Panc1 (cell line): ENCODE results near the gene MMP15. TPM values are rescaled to one million over a fixed set of nuclear protein-coding genes. Genes with fewer than 3 reads are reported as not detected.

Experiments used
- ATAC-seq: fragments of 200-7000 bp; cut with Tn5 transposase; 2 replicates; pipeline ENCODE4 v1.9.1; 2020; ENCODE audit warnings: mild to moderate bottlenecking, moderate library complexity
- BruUV-seq: library from RNA; stranded (reverse); fragments of 400-500 nt; replicated peaks from 2 replicates; lab custom pipeline; 2021; lab: Mats Ljungman, UMichigan
- CTCF ChIA-PET: fragments of 300-600 bp; sonication (Branson Sonifier 250); formaldehyde crosslinking; loops from one replicate; lab custom pipeline; 2022; ENCODE audit warnings: antibody characterized with exemption; lab: Charles Lee
- POLR2A ChIA-PET: fragments of 300-600 bp; sonication (Branson Sonifier 250); formaldehyde crosslinking; loops from one replicate; lab custom pipeline; 2022; ENCODE audit warnings: antibody characterized with exemption; lab: Charles Lee
- DNase-seq: peaks from one replicate; pipeline ENCODE4 v3.0.0-alpha.2; 2010; ENCODE audit warnings: low read depth, low spot score
- H3K27ac ChIP-seq: 2 replicates; pipeline ENCODE4 v1.5.1; 2011; ENCODE audit warnings: mild to moderate bottlenecking, low read length, inconsistent platforms
- H3K27me3 ChIP-seq: fragments of 200-500 bp; sonication (Bioruptor generic); 2 replicates; pipeline ENCODE4 v1.6.0; 2014; ENCODE audit warnings: low read length, inconsistent platforms; ENCODE audit not compliant: control insufficient read depth, insufficient read depth
- H3K36me3 ChIP-seq: fragments of 200-500 bp; sonication (Bioruptor generic); 2 replicates; pipeline ENCODE4 v1.5.1; 2014; ENCODE audit warnings: inconsistent platforms, mild to moderate bottlenecking, low read length, moderate library complexity; ENCODE audit not compliant: control insufficient read depth, insufficient read depth
- H3K4me1 ChIP-seq: 2 replicates; pipeline ENCODE4 v1.5.1; 2011; ENCODE audit warnings: inconsistent platforms, mild to moderate bottlenecking, low read length, moderate library complexity; ENCODE audit not compliant: control insufficient read depth, insufficient read depth
- H3K4me3 ChIP-seq, 2 experiments: 2 replicates each; pipeline ENCODE4 v1.5.1; 2011 to 2012; ENCODE audit warnings: low read depth in 2 of 2, low read length in 2 of 2, mild to moderate bottlenecking in 2 of 2, inconsistent platforms in 1 of 2, moderate library complexity in 1 of 2
- H3K9me3 ChIP-seq: fragments of 200-500 bp; sonication (Bioruptor generic); 2 replicates; pipeline ENCODE4 v1.5.1; 2014; ENCODE audit warnings: low read depth, mild to moderate bottlenecking, inconsistent platforms, low read length, moderate library complexity; ENCODE audit not compliant: control insufficient read depth, insufficient read depth
- CTCF ChIP-seq: fragments of 450-650 bp; IDR thresholded peaks from 2 replicates; pipeline ENCODE4 v1.5.1; 2017; ENCODE audit warnings: mild to moderate bottlenecking
- POLR2AphosphoS5 ChIP-seq: IDR thresholded peaks from 2 replicates; pipeline ENCODE4 v1.6.1; 2012; ENCODE audit warnings: mild to moderate bottlenecking, low read depth, low read length, moderate library complexity
- REST ChIP-seq, 2 experiments: IDR thresholded peaks; 2 replicates each; pipeline ENCODE4 v1.6.1; 2011 to 2012; ENCODE audit warnings: low read depth in 2 of 2, control low read depth in 1 of 2, low read length in 1 of 2, mild to moderate bottlenecking in 1 of 2, moderate library complexity in 1 of 2; ENCODE audit not compliant: insufficient read depth in 1 of 2
- SIN3A ChIP-seq: IDR thresholded peaks from 2 replicates; pipeline ENCODE4 v1.6.1; 2012; ENCODE audit warnings: low read depth, mild to moderate bottlenecking, low read length, moderate library complexity, borderline replicate concordance; ENCODE audit not compliant: insufficient read depth
- TCF7L2 ChIP-seq: IDR thresholded peaks from 2 replicates; pipeline ENCODE4 v1.6.1; 2011; ENCODE audit warnings: mild to moderate bottlenecking, low read depth, low read length, inconsistent platforms
- in situ Hi-C: cut with HindIII; loops from 2 replicates; pipeline ENCODE4 v1.10.0; 2016; ENCODE audit warnings: low sequenced_read_pairs, low pct_unique_long_range_greater_than_20kb
- intact Hi-C: fragments of 100-400 bp; cut with micrococcal nuclease; formaldehyde crosslinking; loops from one replicate; pipeline ENCODE4 v1.10.0; 2022; ENCODE audit not compliant: unreplicated experiment
- total RNA-seq: library from RNA; stranded (reverse); gene quantifications from one replicate; pipeline ENCODE4 v1.2.1, GENCODE V29; 2021; ENCODE audit not compliant: unreplicated experiment

The MMP15 gene
- total RNA-seq, 1 experiment from 2014 or later, result 10.9 TPM

- in situ Hi-C loops (no loop called here), intact Hi-C loops (no loop called here)
- Histone ChIP-seq H3K4me3 (no peak overlapping the region), H3K27ac (no peak overlapping the region), H3K9me3 (no peaks in the 10 kb centered on the region), H3K4me1 (no peaks in the 10 kb centered on the region; the same call in 1 of the 2 replicates), H3K27me3 (no peaks in the 10 kb centered on the region), H3K36me3 (no peaks in the 10 kb centered on the region)
- ChIA-PET CTCF (no interaction called here), POLR2A (no interaction called here)
- BruUV-seq, result no TSS peak
- TF ChIP-seq CTCF (no peak), REST (IDR thresholded peaks at IDR 0.05; ENCODE audit: insufficient read depth in 1 of 2, low read depth in 2 of 2, low read length in 1 of 2) (no peak), POLR2AphosphoS5 (no peak), TCF7L2 (no peak), SIN3A (no peak)
- DNase-seq (no peak), ATAC-seq (no peak)
Measured at GRCh38 chr16:58048494-58049231, 23.1 kb downstream of the MMP15 start.

- no peak for TF ChIP-seq REST (IDR thresholded peaks at IDR 0.05; ENCODE audit: insufficient read depth in 1 of 2, low read depth in 2 of 2, low read length in 1 of 2)
- no peak for TF ChIP-seq TCF7L2
- no peak for TF ChIP-seq CTCF
- TF ChIP-seq SIN3A, result no peak
- TF ChIP-seq POLR2AphosphoS5, result no peak
- in situ Hi-C loops (no loop called here), intact Hi-C loops (no loop called here)
- DNase-seq (no peak), ATAC-seq (no peak)
- no peaks in the 10 kb centered on the region for H3K27me3 ChIP-seq
- H3K4me3 ChIP-seq, result no peak overlapping the region
- CTCF ChIA-PET, result no interaction called here
- no TSS peak for BruUV-seq
- POLR2A ChIA-PET, result interaction anchor here (0.6 kb wide), 1 partner anchor 13 kb away, joined by 6 read pairs; no protein-coding TSS in a partner anchor
- H3K36me3 ChIP-seq, result no peaks in the 10 kb centered on the region
- no peaks in the 10 kb centered on the region for H3K9me3 ChIP-seq
- no peaks in the 10 kb centered on the region; the same call in 1 of the 2 replicates for H3K4me1 ChIP-seq
- no peak overlapping the region for H3K27ac ChIP-seq
Measured at GRCh38 chr16:58049232-58050185, 24.0 kb downstream of the MMP15 start.
